Activated CD4-positive, alpha-beta T cell treated with anti-CD3 and anti-CD28 coated beads, Interleukin-2, amount 50 U/mL, for 1 hour (primary cell): ENCODE measurements around the gene DLG4.
A peak's percentile ranks its signal among the peaks of the same experiment; 100 is the strongest.

ENCODE experiments used
- DNase-seq: peaks from one replicate; pipeline ENCODE4 v3.0.0-alpha.2; 2020

DLG4 gene

GRCh38 chr17:7219812-7220592, at the start of gene DLG4, which contains the start of gene ACADVL:
DLG4 (minus strand) TSS chr17:7219836.
ACADVL (plus strand) TSS chr17:7219938; CDS start chr17:7219985, 47 bp downstream.
- peak; percentile 71 for DNase-seq

DNA sequence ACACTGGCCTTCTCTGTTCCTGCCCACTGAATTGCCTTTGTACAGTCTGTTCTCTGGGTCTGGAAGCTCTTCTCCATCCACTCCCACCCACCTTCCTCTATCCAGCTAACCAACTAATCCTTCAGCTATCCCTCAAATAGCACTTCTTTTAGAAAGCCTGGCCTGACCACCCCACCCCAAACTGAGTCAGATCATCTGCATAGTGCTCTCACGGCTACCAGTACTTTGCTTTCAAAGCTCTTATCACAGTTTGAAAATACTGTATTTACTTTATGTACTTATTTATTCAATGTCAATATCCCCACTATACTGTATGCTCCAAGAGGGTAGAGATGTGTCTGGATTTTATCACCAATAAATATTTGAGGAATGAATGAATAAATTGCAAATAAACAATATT, 47.1 kb upstream of the DLG4 start:
- DNase-seq, result no peak

DNA sequence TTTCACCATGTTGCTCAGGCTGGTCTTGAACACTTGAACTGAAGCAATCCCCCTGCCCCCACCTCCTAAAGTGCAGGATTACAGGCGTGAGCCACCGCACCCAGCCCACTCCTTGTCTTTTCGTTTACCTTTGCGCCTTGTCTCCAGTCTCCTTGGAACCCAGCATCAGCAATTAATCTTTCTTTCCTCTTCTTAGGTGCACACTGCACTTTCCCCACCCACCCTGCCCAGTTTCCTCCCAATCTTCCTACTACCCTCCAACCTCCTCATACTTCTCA, 44.1 kb upstream of the DLG4 start:
- DNase-seq, result no peak

- DNase-seq, result no peak
Observed at GRCh38 chr17:7262935-7263800, 43.5 kb upstream of the DLG4 start.

- no peak for DNase-seq
Observed at GRCh38 chr17:7262192-7262934, 42.7 kb upstream of the DLG4 start, which contains the start of gene CLDN7. CLDN7 (minus strand) TSS chr17:7262478; CDS start chr17:7262043, 435 bp downstream.

DNA sequence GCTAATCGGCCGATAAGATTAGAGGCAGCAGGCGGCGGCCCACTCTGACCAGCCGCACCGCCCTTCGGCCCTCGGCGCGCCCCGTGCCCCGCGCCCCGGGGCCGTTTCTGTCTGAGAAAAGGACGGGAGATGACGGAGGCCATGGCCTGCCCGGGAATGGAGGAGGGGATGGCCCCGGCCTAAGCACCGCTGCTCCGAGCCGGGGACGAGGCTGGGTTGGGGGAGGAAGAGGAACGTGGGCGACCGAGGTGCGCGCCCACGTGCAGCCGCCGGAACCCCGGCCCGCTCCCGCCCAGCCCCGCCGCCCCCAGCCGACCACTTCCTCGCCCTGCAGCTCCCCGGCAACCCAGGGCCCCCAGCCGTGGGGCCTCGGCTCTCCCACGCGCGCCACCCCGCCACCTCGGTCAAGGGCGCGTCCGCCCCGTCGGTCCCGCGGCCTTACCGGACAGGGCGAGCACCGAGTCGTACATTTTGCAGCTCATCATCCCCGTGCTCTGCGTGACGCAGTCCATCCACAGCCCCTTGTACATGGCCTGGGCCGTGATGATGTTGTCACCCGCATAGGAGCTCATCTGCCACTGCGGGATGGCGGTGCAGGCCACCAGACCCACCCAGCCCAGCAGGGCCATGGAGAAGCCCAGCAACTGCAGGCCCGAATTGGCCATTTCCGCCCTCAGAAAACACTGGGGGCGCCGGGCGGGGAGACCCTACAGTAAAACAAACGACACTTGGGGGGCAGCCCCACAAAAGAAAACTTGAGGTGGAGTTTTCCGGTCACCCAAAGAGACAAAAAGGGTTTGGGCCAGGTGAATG, 41.9 kb upstream of the DLG4 start:
- DNase-seq, result peak; percentile 13

DNA sequence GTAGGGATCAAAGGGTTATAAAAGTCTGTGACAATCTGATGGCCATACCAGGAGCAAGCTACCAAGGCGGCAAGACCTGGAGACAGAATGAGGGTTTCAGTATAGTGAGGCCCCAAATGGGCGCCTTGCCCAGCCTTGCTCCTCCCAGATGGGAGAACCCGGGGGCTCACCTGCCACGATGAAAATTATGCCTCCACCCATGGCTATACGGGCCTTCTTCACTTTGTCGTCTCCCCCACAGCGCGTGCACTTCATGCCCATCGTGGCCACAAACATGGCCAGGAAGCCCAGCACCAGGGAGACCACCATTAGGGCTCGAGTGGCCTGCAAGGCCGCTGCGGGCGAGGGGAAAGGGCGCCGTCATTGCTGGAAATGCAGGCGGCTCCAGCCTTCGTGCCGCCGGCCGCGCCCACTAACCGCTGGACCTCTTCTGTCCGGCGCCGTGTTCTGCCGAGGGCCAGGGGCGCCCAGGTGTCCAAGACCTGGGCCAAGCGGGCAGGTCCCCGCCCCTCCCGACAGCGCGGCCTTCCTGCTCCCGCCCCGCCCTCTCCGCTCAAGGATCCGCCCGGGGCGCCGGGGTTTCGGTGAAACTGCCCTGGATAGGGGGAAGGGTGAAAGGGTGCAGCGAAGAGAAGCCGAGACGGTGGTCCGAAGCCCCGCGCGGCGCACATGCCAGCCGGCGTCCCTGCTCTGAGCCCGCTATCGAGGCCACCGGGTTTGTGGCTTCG, 41.2 kb upstream of the DLG4 start:
- peak; percentile 20 for DNase-seq

DNA sequence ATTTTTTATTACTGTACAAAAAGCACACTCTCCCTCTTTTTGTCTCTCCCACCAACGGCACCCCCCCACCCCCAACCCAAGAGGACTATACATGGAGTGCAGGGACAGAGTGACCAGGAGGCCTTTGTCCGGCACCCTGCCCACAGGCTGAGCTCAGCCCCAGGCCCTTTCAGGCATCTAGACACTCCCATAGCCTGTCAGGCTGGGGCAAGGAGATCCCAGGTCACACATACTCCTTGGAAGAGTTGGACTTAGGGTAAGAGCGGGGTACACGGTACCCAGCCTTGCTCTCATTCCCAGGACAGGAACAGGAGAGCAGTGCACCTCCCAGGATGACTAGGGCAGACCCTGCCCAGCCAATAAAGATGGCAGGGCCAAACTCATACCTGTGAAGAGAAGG, 40.5 kb upstream of the DLG4 start:
- no peak for DNase-seq

- no peak for DNase-seq
Observed at GRCh38 chr17:7259555-7259889, 39.9 kb upstream of the DLG4 start.

GRCh38 chr17:7258731-7259554, 39.3 kb upstream of the DLG4 start:
- DNase-seq, result no peak

DNA sequence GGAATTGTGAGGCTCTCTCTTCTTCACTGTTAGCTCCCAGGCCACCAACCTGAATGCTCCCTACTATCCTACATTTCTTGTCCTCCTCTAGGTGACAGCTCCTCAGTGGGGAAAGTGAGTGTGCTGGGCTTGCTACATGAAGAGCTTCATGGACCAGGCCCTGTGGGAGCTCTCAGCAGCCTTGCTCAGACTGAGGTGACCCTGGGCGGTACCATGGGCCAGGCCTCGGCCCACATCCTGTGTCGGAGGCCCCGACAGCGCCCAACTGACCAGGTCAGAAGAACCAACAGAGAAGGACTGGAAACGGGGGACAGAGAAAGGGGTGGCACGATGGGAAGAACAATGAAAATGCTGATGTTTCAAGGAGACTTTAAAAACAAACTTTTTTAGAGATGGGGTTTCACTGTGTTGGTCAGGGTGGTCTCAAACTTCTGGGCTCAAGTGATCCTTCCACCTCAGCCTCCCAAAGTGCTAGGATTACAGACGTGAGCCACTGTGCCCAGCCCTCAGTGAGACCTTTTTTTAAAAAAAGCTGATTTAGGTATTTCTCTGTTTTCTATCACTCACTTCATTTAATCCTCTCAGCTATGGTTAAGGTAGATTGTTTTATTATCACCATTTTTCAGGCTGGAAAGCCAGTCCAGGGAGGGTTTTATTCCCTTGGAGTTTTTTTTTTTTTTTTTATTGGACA, 37.3 kb upstream of the DLG4 start:
- no peak for DNase-seq

DNA sequence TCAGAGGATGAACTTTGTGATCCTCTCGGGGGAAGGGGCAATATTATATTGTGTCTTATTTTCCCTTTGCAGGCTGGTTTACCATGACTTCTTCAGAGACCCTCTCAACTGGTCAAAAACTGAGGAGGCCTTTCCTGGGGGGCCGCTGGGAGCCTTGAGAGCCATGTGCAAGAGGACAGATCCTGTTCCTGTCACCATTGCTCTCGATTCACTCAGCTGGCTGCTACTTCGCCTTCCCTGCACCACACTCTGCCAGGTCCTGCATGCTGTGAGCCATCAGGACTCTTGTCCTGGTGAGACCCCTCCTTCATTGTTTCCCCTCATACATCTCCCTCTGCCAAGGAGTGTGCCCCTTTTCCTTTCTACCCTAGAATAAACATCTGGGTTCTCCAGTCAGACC, 34.9 kb upstream of the DLG4 start:
- no peak for DNase-seq

DNA sequence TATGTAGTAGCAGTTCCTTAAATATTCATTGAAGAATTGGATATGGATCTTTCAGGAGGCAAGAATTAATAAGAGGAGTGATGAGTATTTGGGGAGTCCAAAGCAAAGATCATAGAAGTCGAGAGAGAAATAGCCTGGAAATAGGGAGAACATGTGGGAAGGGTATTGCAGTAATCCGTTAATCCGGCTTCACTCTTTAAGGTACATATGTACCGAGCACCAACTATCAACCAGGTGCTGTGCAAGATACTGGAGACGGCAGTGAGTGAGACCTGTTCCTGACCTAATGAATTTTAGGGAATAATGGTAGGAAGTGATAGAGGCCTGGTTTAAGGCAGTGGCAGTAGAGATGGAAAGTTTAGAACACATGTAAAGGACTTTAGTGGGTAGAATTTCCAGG, 33.4 kb upstream of the DLG4 start:
- no peak for DNase-seq

DNA sequence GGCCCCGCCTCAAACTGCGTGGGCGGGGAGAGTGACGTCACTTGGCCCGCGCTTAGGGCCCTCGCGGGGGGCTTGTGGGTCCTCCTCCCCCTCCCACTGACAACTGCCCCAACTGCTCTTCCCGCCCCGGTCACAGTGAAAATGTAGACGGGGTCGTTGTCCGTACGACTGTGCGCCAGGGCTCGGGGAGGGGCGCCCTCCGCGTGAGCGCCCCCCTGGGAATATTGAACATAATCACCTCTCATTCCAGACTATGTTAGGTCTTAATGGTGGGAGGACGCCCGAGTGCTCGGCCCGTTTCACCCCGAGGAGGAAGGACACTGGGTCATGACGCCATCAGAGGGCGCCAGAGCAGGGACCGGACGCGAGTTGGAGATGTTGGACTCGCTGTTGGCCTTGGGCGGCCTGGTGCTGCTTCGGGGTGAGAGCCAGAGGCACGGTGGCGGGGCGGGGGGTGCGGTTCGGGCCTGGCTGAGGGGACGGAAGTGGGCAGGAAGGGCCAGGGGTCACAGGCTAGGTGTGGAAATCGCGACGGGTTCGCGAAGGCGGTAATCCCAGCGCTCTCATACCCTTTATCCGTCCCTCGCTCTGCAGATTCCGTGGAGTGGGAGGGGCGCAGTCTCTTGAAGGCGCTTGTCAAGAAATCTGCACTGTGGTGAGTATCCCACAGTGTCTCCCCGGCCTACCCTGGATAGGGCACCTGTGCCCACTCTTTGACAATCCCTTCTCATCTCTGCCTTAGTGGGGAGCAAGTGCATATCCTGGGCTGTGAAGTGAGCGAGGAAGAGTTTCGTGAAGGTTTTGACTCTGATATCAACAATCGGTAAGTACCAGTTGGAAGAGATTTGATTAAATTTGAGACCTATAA, 32.8 kb upstream of the DLG4 start, which contains the start of gene ELP5:
ELP5 (plus strand) TSS at position 40 of the 868 bp plus-strand sequence; CDS start at position 376, 336 bp downstream.
- peak; percentile 84 for DNase-seq

DNA sequence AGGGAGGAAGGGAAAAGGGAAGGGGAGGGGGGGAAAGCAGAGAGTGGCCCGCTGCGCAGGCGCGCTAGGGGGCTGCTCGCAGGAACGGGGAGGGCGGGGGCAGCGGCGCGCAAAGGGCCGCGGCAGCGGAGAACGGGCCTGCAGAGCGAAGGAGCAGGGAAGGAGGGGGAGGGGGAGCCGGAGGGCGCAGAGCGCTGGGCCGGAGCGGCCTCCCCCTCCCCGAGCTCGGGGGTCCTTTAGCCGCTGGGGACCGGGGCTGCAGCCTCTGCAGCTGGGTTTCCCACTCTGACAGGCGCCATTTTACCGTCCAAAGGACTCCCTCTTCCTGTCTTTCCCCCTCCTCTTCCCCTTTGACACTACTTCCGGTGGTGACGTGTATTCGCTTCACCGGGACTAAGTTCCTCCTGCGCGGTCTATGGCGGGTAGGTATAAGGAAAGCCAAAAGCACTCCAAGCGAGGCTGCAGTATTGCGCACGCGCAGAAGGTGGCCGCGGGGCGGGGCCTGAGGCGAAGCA, 32.1 kb upstream of the DLG4 start, which contains the start of gene CTDNEP1:
CTDNEP1 (minus strand) TSS at position 74 of the 515 bp plus-strand sequence. CDS start 438 bp downstream, outside the sequence.
- DNase-seq, result peak; percentile 98

GRCh38 chr17:7250695-7251627, 31.3 kb upstream of the DLG4 start:
- no peak for DNase-seq

DNA sequence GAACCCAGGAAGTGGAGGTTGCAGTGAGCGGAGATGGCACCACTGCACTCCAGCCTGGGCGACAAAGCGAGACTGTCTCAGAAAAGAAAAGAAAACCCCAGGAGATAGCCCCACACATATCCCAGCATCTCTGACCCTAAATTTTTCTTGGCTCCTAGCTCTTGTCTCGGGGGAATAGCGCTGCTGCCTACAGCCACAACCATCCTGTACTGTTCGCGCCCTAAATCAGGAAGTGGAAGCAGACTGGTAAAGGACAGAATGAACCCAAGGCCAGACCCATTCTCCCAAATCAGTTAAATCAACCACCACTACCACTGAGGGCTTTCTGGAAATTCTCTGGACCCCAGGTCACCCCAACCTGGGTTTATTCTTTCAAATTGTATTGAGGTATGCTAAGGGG, 30.2 kb upstream of the DLG4 start:
- DNase-seq, result no peak

GRCh38 chr17:7249214-7249613, 29.6 kb upstream of the DLG4 start:
- no peak for DNase-seq
